Activated CD4-positive, alpha-beta T cell treated with anti-CD3 and anti-CD28 coated beads, Interleukin-2, amount 50 U/mL, for 4 hours (primary cell): ENCODE data around the gene BSDC1.

Experiments used
- DNase-seq, 2 experiments: peaks; one replicate each; pipeline ENCODE4 v3.0.0-alpha.2; 2020

BSDC1 gene

GRCh38 chr1:32335790-32336590 lies 58.3 kb downstream of the BSDC1 start, which contains the start of gene MARCKSL1:
MARCKSL1 (minus strand) TSS chr1:32336233; CDS start chr1:32336033, 200 bp downstream.
- peak; percentile 83 to 84 for DNase-seq

GRCh38 chr1:32335535-32335789 lies 58.8 kb downstream of the BSDC1 start:
- DNase-seq = no peak

GRCh38 chr1:32334864-32335534 lies 59.2 kb downstream of the BSDC1 start:
- DNase-seq = peak; percentile 60 to 66

- DNase-seq = no peak
Measured at GRCh38 chr1:32334274-32334861, 59.9 kb downstream of the BSDC1 start.

GRCh38 chr1:32333251-32333963 lies 60.8 kb downstream of the BSDC1 start:
- DNase-seq = no peak

GRCh38 chr1:32332290-32333079 lies 61.8 kb downstream of the BSDC1 start:
- DNase-seq = no peak

GRCh38 chr1:32331549-32331948 lies 62.7 kb downstream of the BSDC1 start:
- no peak for DNase-seq

- DNase-seq = no peak
Measured at GRCh38 chr1:32330558-32331151, 63.6 kb downstream of the BSDC1 start.

- no peak for DNase-seq
Measured at GRCh38 chr1:32329931-32330466, 64.2 kb downstream of the BSDC1 start.

GRCh38 chr1:32327204-32327603 lies 67.0 kb downstream of the BSDC1 start:
- DNase-seq = no peak

GRCh38 chr1:32321712-32322291 lies 72.4 kb downstream of the BSDC1 start:
- peak in 1 of 2 experiments; percentile 18 for DNase-seq

GRCh38 chr1:32318127-32318869 lies 75.9 kb downstream of the BSDC1 start:
- DNase-seq = no peak

- no peak for DNase-seq
Measured at GRCh38 chr1:32316903-32317277, 77.4 kb downstream of the BSDC1 start.
